Type B pancreatic cell (in vitro differentiated cells): ENCODE data around the gene MMRN1. TPM values are rescaled to one million over a fixed set of nuclear protein-coding genes. Genes with fewer than 3 reads are reported as not detected.

Source experiments
- DNase-seq: peaks from one replicate; pipeline ENCODE4 v3.0.0; 2021; ENCODE audit warnings: mixed read lengths; ENCODE audit not compliant: unreplicated experiment; ENCODE audit errors: extremely low spot score
- H3K27ac Mint-ChIP-seq: 2 replicates; pipeline ENCODE4 v1.8.0; 2021; ENCODE audit warnings: mild to moderate bottlenecking, mixed read lengths
- H3K27me3 Mint-ChIP-seq: 2 replicates; pipeline ENCODE4 v1.8.0; 2021; ENCODE audit warnings: mixed read lengths
- H3K36me3 Mint-ChIP-seq: 2 replicates; pipeline ENCODE4 v1.8.0; 2021; ENCODE audit warnings: mixed read lengths
- H3K4me1 Mint-ChIP-seq: one replicate; pipeline ENCODE4 v1.8.0; 2021; ENCODE audit warnings: mixed read lengths; ENCODE audit not compliant: unreplicated experiment
- H3K4me3 Mint-ChIP-seq: 2 replicates; pipeline ENCODE4 v1.8.0; 2021; ENCODE audit warnings: mild to moderate bottlenecking, mixed read lengths
- H3K9me3 Mint-ChIP-seq: 2 replicates; pipeline ENCODE4 v1.8.0; 2021; ENCODE audit warnings: mixed read lengths
- total RNA-seq: library from RNA; stranded (reverse); gene quantifications from 2 replicates; pipeline ENCODE4 v1.2.1, GENCODE V29; 2021; ENCODE audit warnings: low replicate concordance
- TF ChIP-seq, protein P1 (sequence below): fragments of 200-600 bp; sonication (generic); conservative IDR thresholded peaks from 2 replicates; pipeline ENCODE4 v1.5.0; 2021; ENCODE audit warnings: antibody characterized with exemption, mild to moderate bottlenecking

The MMRN1 gene
- total RNA-seq, 1 donor from 2014 or later = 4.7 TPM

DNA sequence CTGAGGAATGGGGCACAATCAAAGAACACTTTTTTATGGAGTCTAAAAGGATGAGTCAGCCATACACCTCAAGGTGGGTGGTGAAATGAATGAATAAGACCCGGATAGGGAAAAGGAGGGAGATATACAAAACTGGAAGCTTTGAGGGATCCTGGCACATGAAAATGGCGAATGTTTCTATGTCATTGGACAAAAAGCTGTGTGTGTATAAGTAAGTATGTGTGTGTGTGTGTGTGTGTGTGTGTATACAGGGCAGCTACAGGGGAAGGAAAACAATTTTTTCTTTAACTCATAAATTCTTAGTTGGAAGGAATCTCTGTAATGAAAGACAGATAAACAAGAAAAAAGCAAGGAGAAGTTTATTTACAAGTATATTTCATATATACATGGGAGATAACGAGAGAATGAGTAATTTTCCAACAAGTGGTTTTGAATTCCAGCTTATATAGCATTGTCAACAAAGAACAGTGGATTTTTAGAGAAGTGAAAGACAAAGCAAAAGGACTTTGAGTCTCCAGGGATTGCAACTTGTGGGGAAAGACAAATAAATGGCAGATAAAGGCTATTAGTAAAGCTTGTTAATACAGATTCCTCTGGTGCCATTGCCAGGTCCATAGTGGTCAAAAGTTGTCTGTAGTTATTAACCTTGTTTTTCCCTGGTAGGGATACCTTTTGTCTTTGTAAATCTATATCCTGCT is 99.7 kb downstream of the MMRN1 start:
- no peaks in the 10 kb centered on the region for H3K9me3 Mint-ChIP-seq
- no peak for DNase-seq
- no peak overlapping the region for H3K4me3 Mint-ChIP-seq
- H3K27me3 Mint-ChIP-seq = peaks cover 31% of the 10 kb centered on the region
- TF ChIP-seq, protein P1, sequence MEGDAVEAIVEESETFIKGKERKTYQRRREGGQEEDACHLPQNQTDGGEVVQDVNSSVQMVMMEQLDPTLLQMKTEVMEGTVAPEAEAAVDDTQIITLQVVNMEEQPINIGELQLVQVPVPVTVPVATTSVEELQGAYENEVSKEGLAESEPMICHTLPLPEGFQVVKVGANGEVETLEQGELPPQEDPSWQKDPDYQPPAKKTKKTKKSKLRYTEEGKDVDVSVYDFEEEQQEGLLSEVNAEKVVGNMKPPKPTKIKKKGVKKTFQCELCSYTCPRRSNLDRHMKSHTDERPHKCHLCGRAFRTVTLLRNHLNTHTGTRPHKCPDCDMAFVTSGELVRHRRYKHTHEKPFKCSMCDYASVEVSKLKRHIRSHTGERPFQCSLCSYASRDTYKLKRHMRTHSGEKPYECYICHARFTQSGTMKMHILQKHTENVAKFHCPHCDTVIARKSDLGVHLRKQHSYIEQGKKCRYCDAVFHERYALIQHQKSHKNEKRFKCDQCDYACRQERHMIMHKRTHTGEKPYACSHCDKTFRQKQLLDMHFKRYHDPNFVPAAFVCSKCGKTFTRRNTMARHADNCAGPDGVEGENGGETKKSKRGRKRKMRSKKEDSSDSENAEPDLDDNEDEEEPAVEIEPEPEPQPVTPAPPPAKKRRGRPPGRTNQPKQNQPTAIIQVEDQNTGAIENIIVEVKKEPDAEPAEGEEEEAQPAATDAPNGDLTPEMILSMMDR = no peak
- H3K27ac Mint-ChIP-seq = no peak overlapping the region
- peaks cover 21% of the 10 kb centered on the region for H3K4me1 Mint-ChIP-seq
- no peaks in the 10 kb centered on the region for H3K36me3 Mint-ChIP-seq

DNA sequence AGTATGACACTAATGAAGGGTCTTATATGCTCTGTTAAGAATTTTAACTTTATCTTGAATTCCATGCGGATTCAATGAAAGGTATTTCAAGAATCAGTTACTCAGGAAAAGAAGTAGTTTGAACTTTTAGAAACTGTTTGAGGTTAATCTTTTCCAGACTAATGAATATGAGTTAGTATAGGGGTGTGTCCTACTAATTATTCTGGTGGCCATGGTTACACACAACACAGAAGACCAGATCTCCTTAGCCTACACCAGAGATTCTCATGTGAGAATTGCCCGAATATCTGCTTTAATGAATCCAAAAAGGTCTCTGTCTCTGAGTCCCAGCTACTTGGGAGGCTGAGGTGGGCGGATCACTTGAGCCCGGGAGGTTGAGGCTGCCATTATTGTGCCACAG is 100.4 kb downstream of the MMRN1 start:
- Mint-ChIP-seq H3K4me3 (no peak overlapping the region), H3K4me1 (peaks cover 21% of the 10 kb centered on the region), H3K27ac (peak overlapping the region; percentile 64), H3K36me3 (no peaks in the 10 kb centered on the region), H3K9me3 (no peaks in the 10 kb centered on the region), H3K27me3 (peaks cover 31% of the 10 kb centered on the region)
- no peak for DNase-seq
- TF ChIP-seq, protein P1 = no peak

DNA sequence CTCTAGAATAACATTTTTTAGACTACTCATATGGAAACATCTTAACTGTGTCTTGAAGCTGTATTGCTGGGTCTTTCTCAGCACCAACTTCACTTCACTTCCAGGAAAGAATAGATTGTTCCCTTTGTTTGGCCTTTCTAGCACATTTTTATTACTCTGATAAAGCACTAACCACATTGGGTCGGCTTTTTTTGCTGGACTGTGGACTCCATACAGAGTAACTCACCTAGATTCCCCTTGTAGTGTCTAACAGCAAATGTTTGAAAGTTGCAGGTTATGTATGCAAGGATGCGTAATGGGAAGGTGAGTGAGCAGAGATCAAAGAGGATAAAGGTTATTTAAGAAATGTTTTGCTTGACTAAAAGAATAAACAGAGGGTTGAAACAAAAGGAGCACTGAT is 101.2 kb downstream of the MMRN1 start:
- no peak for DNase-seq
- Mint-ChIP-seq H3K36me3 (no peaks in the 10 kb centered on the region), H3K4me1 (peaks cover 21% of the 10 kb centered on the region), H3K27me3 (peaks cover 31% of the 10 kb centered on the region), H3K27ac (no peak overlapping the region), H3K4me3 (no peak overlapping the region), H3K9me3 (no peaks in the 10 kb centered on the region)
- TF ChIP-seq, protein P1 = no peak

DNA sequence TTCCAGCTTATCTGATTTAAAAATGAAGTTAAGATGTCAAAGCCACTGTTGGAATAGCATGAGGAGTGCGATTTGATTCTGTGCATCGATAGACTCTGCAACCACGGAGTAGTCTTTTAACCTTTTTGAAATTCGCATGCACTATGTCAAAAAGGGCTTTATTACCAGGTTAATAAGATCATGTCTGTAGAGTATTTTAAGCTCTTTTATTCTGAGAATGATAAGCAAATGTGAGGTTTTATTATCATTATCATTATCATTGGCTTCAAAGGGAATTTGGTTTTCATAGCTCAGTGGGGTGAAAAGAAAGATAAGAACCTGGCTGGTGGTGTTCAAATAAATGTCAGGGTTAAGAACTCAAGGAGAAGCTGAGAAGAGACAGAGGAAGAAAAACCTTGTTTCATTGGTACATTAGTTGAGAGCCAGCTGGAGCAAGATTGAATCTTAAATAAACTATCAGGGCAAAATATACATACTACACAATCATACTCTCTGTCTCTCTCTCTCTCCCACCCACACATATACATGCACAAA is 102.6 kb downstream of the MMRN1 start:
- H3K9me3 Mint-ChIP-seq = no peaks in the 10 kb centered on the region
- peaks cover 18% of the 10 kb centered on the region for H3K4me1 Mint-ChIP-seq
- H3K27ac Mint-ChIP-seq = no peak overlapping the region
- DNase-seq = no peak
- H3K4me3 Mint-ChIP-seq = no peak overlapping the region
- H3K27me3 Mint-ChIP-seq = peaks cover 36% of the 10 kb centered on the region
- H3K36me3 Mint-ChIP-seq = no peaks in the 10 kb centered on the region
- TF ChIP-seq, protein P1 = no peak

DNA sequence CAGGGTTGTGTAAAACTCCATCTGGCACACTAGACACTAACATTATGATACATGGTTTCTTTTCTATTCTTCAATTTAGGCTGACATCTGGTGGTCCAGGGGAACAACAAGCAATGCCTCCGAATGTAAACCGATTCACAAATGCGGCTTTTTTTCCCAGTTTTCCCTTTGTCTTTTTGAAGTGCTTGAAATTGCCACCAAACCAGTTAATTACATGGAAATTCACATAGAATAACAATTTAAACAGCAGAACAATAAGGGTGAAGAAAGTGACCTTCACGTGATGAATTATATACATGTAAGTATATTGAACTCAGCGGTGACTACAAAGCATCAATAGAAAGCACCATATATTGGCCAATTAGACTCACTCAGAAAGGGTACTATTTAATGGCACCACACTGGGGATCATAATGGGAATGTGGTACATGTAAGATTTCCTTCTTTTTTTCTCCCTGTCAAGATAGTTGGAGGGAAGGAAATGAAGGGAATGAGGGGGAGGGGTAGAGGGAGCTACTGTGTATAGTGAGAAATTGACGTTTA is 103.9 kb downstream of the MMRN1 start:
- Mint-ChIP-seq H3K4me1 (peaks cover 16% of the 10 kb centered on the region), H3K36me3 (no peaks in the 10 kb centered on the region), H3K27me3 (peaks cover 42% of the 10 kb centered on the region), H3K4me3 (no peak overlapping the region), H3K27ac (no peak overlapping the region), H3K9me3 (no peaks in the 10 kb centered on the region)
- TF ChIP-seq, protein P1 = no peak
- DNase-seq = no peak
